Fibroblast of lung (primary cell): ENCODE measurements around the gene ANO3. TPM values are rescaled to one million over a fixed set of nuclear protein-coding genes. Genes with fewer than 3 reads are reported as not detected.

Experiments used
- DNase-seq, 2 donors: peaks; one replicate each; pipeline versions ENCODE4 v3.0.0 to v3.0.0-alpha.2; 2010; ENCODE audit warnings: low read depth in 2 of 2
- H2AFZ ChIP-seq: 2 replicates; pipeline ENCODE4 v1.5.1; 2012; ENCODE audit warnings: low read length, control low read depth, inconsistent platforms
- H3K27ac ChIP-seq: 2 replicates; pipeline ENCODE4 v1.5.1; 2011; ENCODE audit warnings: low read length, control low read depth; ENCODE audit not compliant: insufficient read depth
- H3K27me3 ChIP-seq: 2 replicates; pipeline ENCODE4 v1.5.1; 2011; ENCODE audit warnings: mild to moderate bottlenecking, low read length; ENCODE audit not compliant: control insufficient read depth, insufficient read depth
- H3K36me3 ChIP-seq: 2 replicates; pipeline ENCODE4 v1.5.1; 2011; ENCODE audit warnings: low read length; ENCODE audit not compliant: control insufficient read depth, insufficient read depth
- H3K4me1 ChIP-seq: 2 replicates; pipeline ENCODE4 v1.5.1; 2011; ENCODE audit warnings: low read length; ENCODE audit not compliant: control insufficient read depth, insufficient read depth; ENCODE audit errors: extremely low read depth
- H3K4me2 ChIP-seq: 2 replicates; pipeline ENCODE4 v1.5.1; 2011; ENCODE audit warnings: low read length, control low read depth; ENCODE audit not compliant: insufficient read depth; ENCODE audit errors: extremely low read depth
- H3K4me3 ChIP-seq, 4 experiments: fragments of 200-600 bp in 1 of 4; sonication (generic) in 1 of 4; replicated peaks in 1 of 4; 2 replicates each; pipeline ENCODE4 v1.5.1; 2011 to 2016; ENCODE audit warnings: low read length in 4 of 4, low read depth in 3 of 4, mild to moderate bottlenecking in 3 of 4, control low read depth in 2 of 4, inconsistent platforms in 1 of 4, mixed read lengths in 1 of 4; ENCODE audit not compliant: insufficient read depth in 1 of 4; ENCODE audit errors: control extremely low read depth in 1 of 4
- H3K79me2 ChIP-seq: 2 replicates; pipeline ENCODE4 v1.5.1; 2012; ENCODE audit warnings: mild to moderate bottlenecking, low read length, inconsistent platforms; ENCODE audit not compliant: control insufficient read depth, insufficient read depth
- H3K9ac ChIP-seq: 2 replicates; pipeline ENCODE4 v1.5.1; 2011; ENCODE audit warnings: mild to moderate bottlenecking, low read length, control low read depth; ENCODE audit not compliant: insufficient read depth
- H3K9me3 ChIP-seq: 2 replicates; pipeline ENCODE4 v1.5.1; 2012; ENCODE audit warnings: low read depth, low read length; ENCODE audit not compliant: control insufficient read depth, insufficient read depth
- H4K20me1 ChIP-seq: 2 replicates; pipeline ENCODE4 v1.5.1; 2011; ENCODE audit warnings: low read length; ENCODE audit not compliant: control insufficient read depth, insufficient read depth; ENCODE audit errors: extremely low read depth
- CTCF ChIP-seq, 2 donors: IDR thresholded peaks in 1 of 2; conservative IDR thresholded peaks in 1 of 2; 1 replicate in 1 of 2; 2 replicates in 1 of 2; pipeline ENCODE4 v1.5.1; 2011 to 2012; ENCODE audit warnings: low read length in 2 of 2, control low read depth in 1 of 2, inconsistent platforms in 1 of 2, low read depth in 1 of 2, mild to moderate bottlenecking in 1 of 2
- EZH2 ChIP-seq: IDR thresholded peaks from 2 replicates; pipeline ENCODE4 v1.5.1; 2012; ENCODE audit warnings: low read length, control low read depth, mild to moderate bottlenecking; ENCODE audit errors: missing control alignments
- polyA plus RNA-seq, 2 donors: library from polyadenylated mRNA; depleted of rRNA in 1 of 2; stranded (reverse) in 1 of 2; unstranded in 1 of 2; fragments of >200 nt; gene quantifications; 2 replicates each; pipeline ENCODE4 v1.2.1, GENCODE V29; 2011 to 2012; ENCODE audit warnings: missing spikeins in 1 of 2
- total RNA-seq: library from RNA; depleted of rRNA; stranded (reverse); fragments of >200 nt; gene quantifications from 2 replicates; pipeline ENCODE4 v1.2.1, GENCODE V29; 2014

Gene ANO3
- total and polyA plus RNA-seq, 2 donors (not counting 1 experiment from before 2014, with no cell fraction given), result 2.2 to 5.1 TPM

- Histone ChIP-seq H3K36me3 (no peaks in the 10 kb centered on the region), H3K4me2 (no peak overlapping the region), H3K27ac (no peak overlapping the region), H3K9ac (no peak overlapping the region), H3K79me2 (no peaks in the 10 kb centered on the region), H3K4me1 (no peaks in the 10 kb centered on the region), H3K9me3 (no peaks in the 10 kb centered on the region), H4K20me1 (no peaks in the 10 kb centered on the region), H2AFZ (no peak overlapping the region), H3K27me3 (no peaks in the 10 kb centered on the region), H3K4me3 (no peak overlapping the region)
- no peak for DNase-seq
- TF ChIP-seq CTCF (conservative IDR thresholded peaks at IDR 0.05 in 1 of 2, IDR thresholded peaks at IDR 0.05 in 1 of 2; ENCODE audit: low read depth in 1 of 2, low read length in 2 of 2), result no peak
- TF ChIP-seq EZH2, result no peak
These were observed 209.9 kb downstream of the ANO3 start for GRCh38 chr11:26541870-26542269.

- no peak for DNase-seq
- Histone ChIP-seq H3K9ac (no peak overlapping the region), H3K9me3 (no peaks in the 10 kb centered on the region), H2AFZ (no peak overlapping the region), H3K79me2 (no peaks in the 10 kb centered on the region), H3K27ac (no peak overlapping the region), H3K4me1 (no peaks in the 10 kb centered on the region), H4K20me1 (no peaks in the 10 kb centered on the region), H3K4me2 (no peak overlapping the region), H3K36me3 (no peaks in the 10 kb centered on the region), H3K4me3 (no peak overlapping the region), H3K27me3 (no peaks in the 10 kb centered on the region)
- TF ChIP-seq EZH2, result no peak
- no peak for TF ChIP-seq CTCF (conservative IDR thresholded peaks at IDR 0.05 in 1 of 2, IDR thresholded peaks at IDR 0.05 in 1 of 2; ENCODE audit: low read depth in 1 of 2, low read length in 2 of 2)
These were observed 217.2 kb downstream of the ANO3 start for GRCh38 chr11:26549176-26549575.

- Histone ChIP-seq H3K36me3 (no peaks in the 10 kb centered on the region), H3K4me3 (no peak overlapping the region), H3K4me2 (no peak overlapping the region), H3K27ac (no peak overlapping the region), H4K20me1 (no peaks in the 10 kb centered on the region), H3K79me2 (no peaks in the 10 kb centered on the region), H3K27me3 (no peaks in the 10 kb centered on the region), H3K9ac (no peak overlapping the region), H3K9me3 (no peaks in the 10 kb centered on the region), H2AFZ (no peak overlapping the region), H3K4me1 (no peaks in the 10 kb centered on the region)
- no peak for DNase-seq
- TF ChIP-seq EZH2 (no peak), CTCF (conservative IDR thresholded peaks at IDR 0.05 in 1 of 2, IDR thresholded peaks at IDR 0.05 in 1 of 2; ENCODE audit: low read depth in 1 of 2, low read length in 2 of 2) (no peak)
These were observed 218.1 kb downstream of the ANO3 start for GRCh38 chr11:26550022-26550421.
